H1 (cell line): ENCODE data around the gene SRPRB. TPM values are rescaled to one million over a fixed set of nuclear protein-coding genes. Genes with fewer than 3 reads are reported as not detected.

Experiments
- ATF2 ChIP-seq: IDR thresholded peaks from 2 replicates; pipeline ENCODE4 v1.6.1; 2012; ENCODE audit warnings: low read length, inconsistent platforms
- CBX5 ChIP-seq: fragments of 300-800, 300-1000 bp; sonication (generic); IDR thresholded peaks from 2 replicates; pipeline ENCODE4 v1.7.1; 2016; ENCODE audit warnings: antibody characterized with exemption, low read length, low read depth
- CHD7 ChIP-seq: fragments of 300-600 bp; sonication (generic); IDR thresholded peaks from 2 replicates; pipeline ENCODE4 v1.7.1; 2012; ENCODE audit warnings: low read length, moderate library complexity, mild to moderate bottlenecking, inconsistent platforms; ENCODE audit not compliant: insufficient replicate concordance
- polyA plus RNA-seq, 7 experiments: library from polyadenylated mRNA; depleted of rRNA in 3 of 7; stranded (reverse) in 5 of 7; unstranded in 2 of 7; fragments of >200 nt in 5 of 7; fragments of 200-250 nt in 2 of 7; gene quantifications; 1 replicate in 5 of 7; 2 replicates in 1 of 7; 4 replicates in 1 of 7; pipeline versions ENCODE4 v1.2.1 to v1.2.3, GENCODE V29; 2011 to 2013; ENCODE audit warnings: missing spikeins in 2 of 7, mixed read lengths in 2 of 7
- total RNA-seq: library from RNA; stranded (reverse); fragmentation: NEBNext Ultra II Directional; extraction: Animal tissue kit (Norgen Biotek cat#: 25700); gene quantifications from 2 replicates; pipeline ENCODE4 v1.2.1, GENCODE V29; 2021

The SRPRB gene
- total and polyA plus RNA-seq, 2 of the 8 experiments (the other 6 are each of a cell fraction or from before 2014, with no cell fraction given): 15.9 to 49.8 TPM

DNA sequence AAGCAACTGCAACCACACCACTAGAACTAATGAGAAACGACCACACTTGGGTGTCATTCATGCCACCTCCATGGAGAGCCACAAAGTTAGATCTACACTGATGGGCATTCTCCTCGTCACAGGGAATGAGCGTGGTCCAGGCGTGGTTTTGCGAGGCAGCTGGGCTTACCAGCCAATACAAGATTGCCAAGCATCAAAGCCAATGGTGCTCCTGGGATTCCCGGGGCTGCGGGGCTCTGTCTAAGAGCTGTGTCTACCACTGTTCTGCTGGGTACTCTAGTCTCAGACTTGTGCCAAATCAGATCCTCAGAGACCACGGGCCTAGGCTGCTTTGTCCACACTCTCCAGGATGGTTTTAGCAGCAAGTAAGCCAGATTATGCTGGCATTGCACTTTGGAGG lies 46.3 kb downstream of the SRPRB start (continued):
- TF ChIP-seq CBX5: no peak
- no peak for TF ChIP-seq ATF2
- TF ChIP-seq CHD7: no peak
